ENCODE measurements around the gene H1-8. TPM values are rescaled to one million over a fixed set of nuclear protein-coding genes. Genes with fewer than 3 reads are reported as not detected.

H1-8 gene
- total RNA-seq, 4 donors from 2014 or later = not detected

- TF ChIP-seq CTCF (IDR thresholded peaks at IDR 0.05; ENCODE audit: low read depth) = no peak
These were observed 4.3 kb downstream of the H1-8 start for GRCh38 chr3:129547241-129547640.

GRCh38 chr3:129548104-129548965 lies 5.4 kb downstream of the H1-8 start:
- no peak for TF ChIP-seq CTCF (IDR thresholded peaks at IDR 0.05; ENCODE audit: low read depth)

GRCh38 chr3:129549006-129549800 lies 6.2 kb downstream of the H1-8 start:
- TF ChIP-seq CTCF (IDR thresholded peaks at IDR 0.05; ENCODE audit: low read depth) = no peak

GRCh38 chr3:129549805-129550204 lies 6.8 kb downstream of the H1-8 start:
- TF ChIP-seq CTCF (IDR thresholded peaks at IDR 0.05; ENCODE audit: low read depth) = no peak

DNA sequence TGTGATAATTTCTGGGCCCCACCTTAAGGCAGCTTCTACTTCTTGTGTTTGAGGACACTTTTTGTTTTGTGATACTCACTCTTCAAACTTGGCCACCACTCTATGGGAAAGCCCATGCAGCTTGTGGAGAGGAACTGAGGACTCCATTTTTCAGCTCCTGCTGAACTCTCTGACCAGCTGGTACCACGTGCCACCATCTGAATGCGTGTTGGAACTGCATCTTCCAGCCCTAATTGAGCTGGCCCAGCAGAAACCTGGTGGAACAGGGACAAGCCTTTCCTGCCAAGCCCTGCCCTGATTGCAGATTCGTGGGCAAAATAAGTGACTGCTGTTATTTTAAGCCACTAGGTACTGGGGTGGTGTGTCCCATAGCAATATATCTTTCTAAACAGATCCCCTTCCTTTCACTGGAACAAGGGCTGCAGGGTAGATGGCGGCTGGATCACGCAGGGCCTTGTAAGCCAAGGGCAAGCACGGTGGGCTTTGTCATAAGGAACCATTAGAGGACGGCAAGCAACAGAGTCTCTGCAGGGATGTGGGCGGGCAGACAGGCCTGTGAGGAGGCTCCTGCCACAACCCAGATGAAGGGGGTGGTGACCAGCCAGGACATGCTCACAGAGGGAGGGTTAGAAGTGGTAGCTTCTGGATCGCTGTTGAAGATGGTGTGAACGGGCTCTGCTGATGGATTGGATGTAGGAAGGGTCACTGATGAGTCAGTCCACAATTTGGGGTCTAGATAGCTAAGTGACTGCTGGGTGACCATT lies 9.5 kb downstream of the H1-8 start:
- no peak for TF ChIP-seq CTCF (IDR thresholded peaks at IDR 0.05; ENCODE audit: low read depth)

GRCh38 chr3:129553171-129553570 lies 10.2 kb downstream of the H1-8 start:
- TF ChIP-seq CTCF (IDR thresholded peaks at IDR 0.05; ENCODE audit: low read depth) = no peak
